ENCODE measurements around the gene HSF5. TPM values are rescaled to one million over a fixed set of nuclear protein-coding genes. Genes with fewer than 3 reads are reported as not detected.

HSF5 gene
- polyA plus RNA-seq, 1 experiment: not detected

- ChIA-PET POLR2A (no interaction called here), CTCF (interaction anchor here (2.7 kb wide), 1 partner anchor 93 kb away, joined by 10 read pairs; no protein-coding TSS in a partner anchor)
- Histone ChIP-seq H3K27me3 (ENCODE audit: control insufficient read depth, insufficient read depth, low read length) (no peaks in the 10 kb centered on the region; the same call in 1 of the 2 replicates), H3K36me3 (ENCODE audit: control insufficient read depth, insufficient read depth, low read length) (no peaks in the 10 kb centered on the region), H3K4me3 (ENCODE audit: low read depth, low read length) (no peak overlapping the region)
- no peak for TF ChIP-seq CTCF (IDR thresholded peaks at IDR 0.05; ENCODE audit: insufficient read depth, low read depth, low read length)
- DNase-seq (ENCODE audit: low read depth): no peak
These were observed 77.3 kb downstream of the HSF5 start for GRCh38 chr17:58410714-58411407.

GRCh38 chr17:58409432-58409831 lies 78.8 kb downstream of the HSF5 start:
- POLR2A ChIA-PET: no interaction called here
- Histone ChIP-seq H3K36me3 (ENCODE audit: control insufficient read depth, insufficient read depth, low read length) (no peaks in the 10 kb centered on the region), H3K27me3 (ENCODE audit: control insufficient read depth, insufficient read depth, low read length) (no peaks in the 10 kb centered on the region; the same call in 1 of the 2 replicates), H3K4me3 (ENCODE audit: low read depth, low read length) (no peak overlapping the region)
- CTCF ChIA-PET: interaction anchor here (1.0 to 2.7 kb wide), 2 partner anchors 92 to 105 kb away, joined by 4 to 10 read pairs; no protein-coding TSS in a partner anchor
- no peak for DNase-seq (ENCODE audit: low read depth)
- TF ChIP-seq CTCF (IDR thresholded peaks at IDR 0.05; ENCODE audit: insufficient read depth, low read depth, low read length): no peak

GRCh38 chr17:58403311-58403710 lies 84.9 kb downstream of the HSF5 start:
- POLR2A ChIA-PET: no interaction called here
- peaks cover 4% of the 10 kb centered on the region for H3K27me3 ChIP-seq (ENCODE audit: control insufficient read depth, insufficient read depth, low read length)
- no peaks in the 10 kb centered on the region for H3K36me3 ChIP-seq (ENCODE audit: control insufficient read depth, insufficient read depth, low read length)
- H3K4me3 ChIP-seq (ENCODE audit: low read depth, low read length): no peak overlapping the region
- CTCF ChIA-PET: interaction anchor here (0.6 kb wide), 1 partner anchor 60 kb away, joined by 3 read pairs; no protein-coding TSS in a partner anchor
- TF ChIP-seq CTCF (IDR thresholded peaks at IDR 0.05; ENCODE audit: insufficient read depth, low read depth, low read length): no peak
- no peak for DNase-seq (ENCODE audit: low read depth)

DNA sequence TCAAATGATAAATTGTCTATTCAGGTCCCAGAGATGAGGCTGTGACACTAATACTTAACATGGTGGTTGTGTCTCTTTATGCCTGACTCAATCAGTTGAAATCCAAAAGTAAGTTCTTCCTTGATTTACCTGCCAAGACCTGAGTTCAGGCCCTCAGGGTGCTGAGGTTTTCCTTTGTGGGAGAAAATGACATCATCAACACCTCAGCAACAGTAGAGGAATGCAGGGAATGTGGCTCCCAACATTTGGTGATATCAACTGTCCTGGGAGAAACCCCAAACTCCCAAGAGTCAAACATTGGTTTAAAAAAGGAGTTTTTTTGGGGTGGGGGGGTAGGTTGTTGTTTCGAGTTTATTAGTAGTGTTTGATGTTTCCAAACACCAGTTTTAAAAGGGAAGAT lies 85.5 kb downstream of the HSF5 start:
- ChIA-PET POLR2A (no interaction called here), CTCF (no interaction called here)
- TF ChIP-seq CTCF (IDR thresholded peaks at IDR 0.05; ENCODE audit: insufficient read depth, low read depth, low read length): no peak
- peaks cover 4% of the 10 kb centered on the region for H3K27me3 ChIP-seq (ENCODE audit: control insufficient read depth, insufficient read depth, low read length)
- no peaks in the 10 kb centered on the region for H3K36me3 ChIP-seq (ENCODE audit: control insufficient read depth, insufficient read depth, low read length)
- H3K4me3 ChIP-seq (ENCODE audit: low read depth, low read length): no peak overlapping the region
- no peak for DNase-seq (ENCODE audit: low read depth)

GRCh38 chr17:58402047-58402446 lies 86.2 kb downstream of the HSF5 start:
- DNase-seq (ENCODE audit: low read depth): no peak
- Histone ChIP-seq H3K4me3 (ENCODE audit: low read depth, low read length) (no peak overlapping the region), H3K27me3 (ENCODE audit: control insufficient read depth, insufficient read depth, low read length) (peaks cover 4% of the 10 kb centered on the region), H3K36me3 (ENCODE audit: control insufficient read depth, insufficient read depth, low read length) (no peaks in the 10 kb centered on the region)
- CTCF ChIA-PET: no interaction called here
- TF ChIP-seq CTCF (IDR thresholded peaks at IDR 0.05; ENCODE audit: insufficient read depth, low read depth, low read length): no peak
- POLR2A ChIA-PET: no interaction called here

Data from BJ (cell line).